ENCODE measurements around the gene TMEM256. TPM values are rescaled to one million over a fixed set of nuclear protein-coding genes. Genes with fewer than 3 reads are reported as not detected.

TMEM256 gene
- total RNA-seq, 2 experiments from 2014 or later, result 65.6 to 66.3 TPM

GRCh38 chr17:7403727-7403976 lies 245 bp downstream of the TMEM256 start:
- no peak for DNase-seq
- Mint-ChIP-seq H3K4me3 (peak overlapping the region; percentile 93), H3K27me3 (ENCODE audit: low read depth) (peaks cover 2% of the 10 kb centered on the region), H3K27ac (peak overlapping the region; percentile 93), H3K9me3 (no peaks in the 10 kb centered on the region), H3K36me3 (ENCODE audit: low read depth) (peaks cover 4% of the 10 kb centered on the region), H3K4me1 (ENCODE audit: low read depth) (peaks cover 19% of the 10 kb centered on the region)
- CTCF ChIA-PET, result interaction anchor here (0.6 to 1.9 kb wide), 4 partner anchors 17 to 98 kb away, joined by 3 to 8 read pairs (median 4); no protein-coding TSS in a partner anchor
- intact Hi-C loops (cut with micrococcal nuclease), result loop anchor here (5.0 kb wide), 2 partner anchors 51 to 186 kb away; partner anchors contain the start of genes ACADVL, DLG4 and KCTD11

DNA sequence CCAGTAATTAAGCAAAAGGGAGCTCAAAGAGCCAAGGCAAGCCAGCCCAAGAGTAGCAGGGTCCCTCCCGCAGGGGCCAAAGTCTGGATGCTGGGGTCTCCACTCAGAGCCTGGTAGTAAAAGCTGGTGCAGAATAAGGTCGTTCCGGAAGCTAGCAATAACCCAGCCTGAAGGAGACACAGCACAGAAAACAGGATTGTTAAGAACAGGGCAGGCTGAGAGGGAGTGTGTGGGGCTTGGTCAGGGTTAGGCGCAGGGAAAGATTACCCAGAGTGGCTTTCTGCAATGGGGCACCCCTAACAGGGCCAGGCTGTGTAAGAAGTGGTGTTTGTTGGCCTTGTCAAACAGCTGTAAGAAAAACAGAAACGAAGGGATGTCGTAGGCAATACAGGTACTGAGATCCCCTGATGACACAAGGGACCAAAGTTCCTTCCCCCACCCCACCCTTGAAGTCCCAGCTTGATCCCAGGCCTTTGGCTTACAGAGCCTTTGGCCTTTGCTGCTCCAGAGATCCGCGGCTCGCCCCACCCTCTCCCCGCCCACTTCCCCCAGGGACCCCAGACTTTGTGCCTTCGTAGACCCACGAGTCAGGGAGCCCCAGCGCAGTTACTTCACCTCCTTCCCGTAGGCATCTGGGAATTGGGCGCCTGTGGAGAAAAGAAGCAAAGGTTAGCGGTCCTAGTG lies 712 bp downstream of the TMEM256 start:
- DNase-seq, result no peak
- CTCF ChIA-PET, result interaction anchor here (1.0 to 1.9 kb wide), 4 partner anchors 11 to 47 kb away, joined by 3 to 8 read pairs (median 4); no protein-coding TSS in a partner anchor
- Mint-ChIP-seq H3K9me3 (no peaks in the 10 kb centered on the region), H3K27me3 (ENCODE audit: low read depth) (peaks cover 2% of the 10 kb centered on the region), H3K4me1 (ENCODE audit: low read depth) (peaks cover 19% of the 10 kb centered on the region), H3K4me3 (peak overlapping the region; percentile 93), H3K36me3 (ENCODE audit: low read depth) (peaks cover 4% of the 10 kb centered on the region), H3K27ac (peak overlapping the region; percentile 43)
- intact Hi-C loops (cut with micrococcal nuclease), result loop anchor here (5.0 kb wide), 2 partner anchors 51 to 186 kb away; partner anchors contain the start of genes ACADVL, DLG4 and KCTD11

GRCh38 chr17:7398612-7399011 lies 5.3 kb downstream of the TMEM256 start:
- intact Hi-C loops (cut with micrococcal nuclease), result no loop called here
- CTCF ChIA-PET, result no interaction called here
- H3K9me3 Mint-ChIP-seq, result no peaks in the 10 kb centered on the region
- no peak overlapping the region for H3K4me3 Mint-ChIP-seq
- peaks cover 11% of the 10 kb centered on the region for H3K4me1 Mint-ChIP-seq (ENCODE audit: low read depth)
- H3K36me3 Mint-ChIP-seq (ENCODE audit: low read depth), result peaks cover 4% of the 10 kb centered on the region
- no peak for DNase-seq
- H3K27ac Mint-ChIP-seq, result no peak overlapping the region
- no peaks in the 10 kb centered on the region for H3K27me3 Mint-ChIP-seq (ENCODE audit: low read depth)

- CTCF ChIA-PET, result interaction anchor here (0.6 kb wide), 1 partner anchor 188 kb away, joined by 3 read pairs; no protein-coding TSS in a partner anchor
- no peak for DNase-seq
- H3K27ac Mint-ChIP-seq, result no peak overlapping the region
- no peaks in the 10 kb centered on the region for H3K9me3 Mint-ChIP-seq
- no peak overlapping the region for H3K4me3 Mint-ChIP-seq
- H3K36me3 Mint-ChIP-seq (ENCODE audit: low read depth), result peaks cover 4% of the 10 kb centered on the region
- H3K27me3 Mint-ChIP-seq (ENCODE audit: low read depth), result no peaks in the 10 kb centered on the region
- peaks cover 21% of the 10 kb centered on the region for H3K4me1 Mint-ChIP-seq (ENCODE audit: low read depth)
- intact Hi-C loops (cut with micrococcal nuclease), result no loop called here
These were observed 7.8 kb downstream of the TMEM256 start for GRCh38 chr17:7396147-7396546.

DNA sequence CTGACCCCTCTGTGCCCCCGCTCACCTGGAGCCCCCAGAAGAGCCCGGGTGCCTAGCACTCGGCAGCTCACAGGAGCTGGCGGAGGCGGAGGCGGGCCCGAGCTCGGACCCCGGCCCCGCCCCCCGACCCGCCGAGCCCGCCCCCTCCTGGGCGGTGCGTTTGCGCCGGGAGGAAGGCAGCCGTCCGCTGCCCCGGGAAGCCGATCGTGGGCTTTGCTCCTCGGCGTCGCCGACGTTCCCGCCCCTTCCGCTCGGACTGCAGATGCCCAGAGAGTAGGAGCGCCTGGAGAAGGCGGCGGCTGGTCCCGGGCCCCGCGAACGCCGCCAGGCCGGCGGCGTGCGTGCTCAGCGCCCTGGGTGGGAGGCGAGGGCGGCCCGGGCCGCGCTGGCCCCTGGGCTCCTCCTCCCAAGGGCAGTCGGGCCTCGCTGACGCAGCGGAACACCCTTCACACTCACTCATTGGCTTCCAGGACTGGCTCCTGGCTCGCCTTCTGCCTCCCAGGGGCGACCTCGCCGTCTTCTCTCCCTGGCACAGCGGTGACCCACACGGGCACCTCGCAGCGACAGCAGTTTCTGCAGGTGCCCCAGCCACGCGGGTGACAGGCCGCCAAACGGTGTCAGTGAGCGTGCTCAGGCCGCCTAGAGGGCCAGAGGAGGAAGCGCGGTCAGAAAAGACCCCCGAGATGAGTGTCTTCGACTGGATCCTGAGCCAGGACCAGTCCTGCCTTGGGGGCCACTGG lies 9.3 kb downstream of the TMEM256 start, which contains the start of gene PLSCR3:
Gene PLSCR3 (minus strand): TSS at position 74 of the 740 bp plus-strand sequence. CDS start 415 bp downstream, outside the sequence.
- CTCF ChIA-PET, result interaction anchor here (0.6 to 1.0 kb wide), 2 partner anchors 39 to 121 kb away, joined by 3 read pairs; no protein-coding TSS in a partner anchor
- H3K27me3 Mint-ChIP-seq (ENCODE audit: low read depth), result no peaks in the 10 kb centered on the region
- no peaks in the 10 kb centered on the region for H3K9me3 Mint-ChIP-seq
- intact Hi-C loops (cut with micrococcal nuclease), result loop anchor here (1.0 to 5.0 kb wide), 4 partner anchors 10 to 167 kb away; partner anchors contain the start of genes SENP3, TMEM256 and TMEM95
- peak within 1 kb of the TSS; percentile 95 for H3K4me3 Mint-ChIP-seq
- peak within 1 kb of the TSS; percentile 88 for H3K27ac Mint-ChIP-seq
- peaks cover 30% of the 10 kb centered on the region for H3K4me1 Mint-ChIP-seq (ENCODE audit: low read depth)
- peaks cover 4% of the 10 kb centered on the region for H3K36me3 Mint-ChIP-seq (ENCODE audit: low read depth)
- peak; percentile 80 for DNase-seq

GRCh38 chr17:7393613-7394451 lies 10.1 kb downstream of the TMEM256 start:
- H3K36me3 Mint-ChIP-seq (ENCODE audit: low read depth), result peaks cover 4% of the 10 kb centered on the region
- H3K27me3 Mint-ChIP-seq (ENCODE audit: low read depth), result no peaks in the 10 kb centered on the region
- CTCF ChIA-PET, result interaction anchor here (0.6 to 1.0 kb wide), 3 partner anchors 9 to 38 kb away, joined by 3 to 4 read pairs (median 3); no protein-coding TSS in a partner anchor
- peaks cover 30% of the 10 kb centered on the region for H3K4me1 Mint-ChIP-seq (ENCODE audit: low read depth)
- H3K4me3 Mint-ChIP-seq, result peak overlapping the region; percentile 95
- intact Hi-C loops (cut with micrococcal nuclease), result loop anchor here (1.0 to 5.0 kb wide), 4 partner anchors 10 to 167 kb away; partner anchors contain the start of genes SENP3, TMEM256 and TMEM95
- H3K27ac Mint-ChIP-seq, result peak overlapping the region; percentile 82
- H3K9me3 Mint-ChIP-seq, result no peaks in the 10 kb centered on the region
- peak; percentile 53 for DNase-seq

GRCh38 chr17:7392696-7393612 lies 10.9 kb downstream of the TMEM256 start:
- intact Hi-C loops (cut with micrococcal nuclease), result loop anchor here (5.0 kb wide), 1 partner anchor 36 kb away; the partner anchor contains the start of gene TMEM95
- DNase-seq, result no peak
- H3K36me3 Mint-ChIP-seq (ENCODE audit: low read depth), result peaks cover 4% of the 10 kb centered on the region
- H3K4me3 Mint-ChIP-seq, result peak overlapping the region; percentile 95
- peaks cover 30% of the 10 kb centered on the region for H3K4me1 Mint-ChIP-seq (ENCODE audit: low read depth)
- H3K27me3 Mint-ChIP-seq (ENCODE audit: low read depth), result no peaks in the 10 kb centered on the region
- no peaks in the 10 kb centered on the region for H3K9me3 Mint-ChIP-seq
- CTCF ChIA-PET, result interaction anchor here (0.6 to 1.0 kb wide), 5 partner anchors 8 to 51 kb away, joined by 3 to 4 read pairs (median 4); no protein-coding TSS in a partner anchor
- no peak overlapping the region for H3K27ac Mint-ChIP-seq

DNA sequence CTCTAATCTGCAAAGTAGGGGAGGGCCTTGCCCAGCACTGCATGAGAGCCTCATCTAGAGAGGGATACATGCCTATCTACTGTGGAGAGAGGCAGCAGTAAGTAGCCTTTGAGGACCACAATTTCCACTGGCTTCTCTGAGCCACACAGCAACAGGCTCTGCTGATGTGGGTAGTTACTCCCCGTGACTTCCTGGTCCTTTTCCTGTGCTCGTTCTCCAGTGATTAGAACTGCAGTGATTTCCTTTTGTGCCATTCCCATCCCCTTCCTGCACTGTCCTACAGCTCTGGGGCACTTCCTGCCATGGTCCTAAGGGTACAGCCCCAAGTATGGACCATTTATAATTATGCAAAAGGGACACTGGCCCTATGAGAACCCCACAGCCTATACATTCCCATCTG lies 12.6 kb downstream of the TMEM256 start:
- H3K27ac Mint-ChIP-seq, result no peak overlapping the region
- peaks cover 4% of the 10 kb centered on the region for H3K36me3 Mint-ChIP-seq (ENCODE audit: low read depth)
- DNase-seq, result no peak
- CTCF ChIA-PET, result no interaction called here
- H3K4me3 Mint-ChIP-seq, result no peak overlapping the region
- peaks cover 30% of the 10 kb centered on the region for H3K4me1 Mint-ChIP-seq (ENCODE audit: low read depth)
- intact Hi-C loops (cut with micrococcal nuclease), result loop anchor here (5.0 kb wide), 1 partner anchor 34 kb away; the partner anchor contains the start of gene TMEM95
- H3K27me3 Mint-ChIP-seq (ENCODE audit: low read depth), result no peaks in the 10 kb centered on the region
- no peaks in the 10 kb centered on the region for H3K9me3 Mint-ChIP-seq

DNA sequence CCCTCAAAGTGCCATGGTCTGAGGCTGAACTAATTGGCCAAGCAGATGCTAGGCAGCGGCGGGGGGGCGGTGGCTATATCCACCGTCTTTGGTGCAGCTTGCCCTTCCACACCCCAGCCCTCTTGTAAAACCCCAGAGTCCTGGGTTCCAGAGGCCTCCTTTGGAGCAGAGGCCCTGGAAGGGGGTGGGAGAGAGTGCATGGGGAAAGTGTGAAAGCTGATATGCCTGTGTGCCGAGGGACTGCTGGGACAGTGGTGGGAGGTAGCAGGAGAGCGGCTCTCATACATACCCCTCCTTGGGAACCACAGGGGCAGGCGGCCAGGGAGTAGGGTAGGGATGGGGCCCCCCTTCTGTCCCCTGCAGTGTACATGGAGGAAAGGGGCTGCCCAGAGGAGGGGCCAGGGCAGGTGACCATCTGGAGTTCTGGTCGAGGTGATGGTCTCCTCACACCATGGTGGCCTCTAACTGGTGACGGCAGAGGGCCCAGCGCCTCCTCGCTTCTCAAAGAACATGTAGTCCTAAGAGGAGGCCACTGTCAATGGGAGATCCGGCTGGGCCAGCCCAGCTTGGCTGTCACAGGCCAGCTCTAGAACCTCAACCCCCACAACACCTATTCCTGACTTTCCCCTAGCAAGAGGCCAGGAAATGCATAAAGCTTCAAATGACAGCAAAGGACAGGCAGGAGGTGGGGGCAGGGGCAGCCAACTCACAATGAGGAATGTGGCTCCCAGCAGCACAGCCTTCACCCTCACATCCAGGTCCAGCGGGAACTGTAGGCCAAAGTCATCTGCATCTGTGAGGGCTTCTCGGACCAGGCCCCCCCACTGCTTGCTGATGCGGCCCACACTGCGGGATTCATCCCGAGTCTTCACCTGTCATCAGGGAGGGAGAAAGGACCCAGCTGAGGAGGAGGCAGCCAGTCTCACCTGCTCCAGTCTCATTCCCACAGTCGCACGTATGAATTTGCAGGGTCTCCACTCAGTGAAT lies 13.7 kb downstream of the TMEM256 start:
- H3K4me3 Mint-ChIP-seq, result no peak overlapping the region
- no peak overlapping the region for H3K27ac Mint-ChIP-seq
- intact Hi-C loops (cut with micrococcal nuclease), result loop anchor here (5.0 kb wide), 1 partner anchor 33 kb away; the partner anchor contains the start of gene TMEM95
- DNase-seq, result no peak
- CTCF ChIA-PET, result interaction anchor here (0.6 to 1.2 kb wide), 3 partner anchors 35 to 167 kb away, joined by 3 to 5 read pairs (median 3); no protein-coding TSS in a partner anchor
- no peaks in the 10 kb centered on the region for H3K9me3 Mint-ChIP-seq
- H3K27me3 Mint-ChIP-seq (ENCODE audit: low read depth), result no peaks in the 10 kb centered on the region
- peaks cover 30% of the 10 kb centered on the region for H3K4me1 Mint-ChIP-seq (ENCODE audit: low read depth)
- peaks cover 4% of the 10 kb centered on the region for H3K36me3 Mint-ChIP-seq (ENCODE audit: low read depth)

- H3K9me3 Mint-ChIP-seq, result no peaks in the 10 kb centered on the region
- H3K36me3 Mint-ChIP-seq (ENCODE audit: low read depth), result peaks cover 4% of the 10 kb centered on the region
- no peak overlapping the region for H3K4me3 Mint-ChIP-seq
- intact Hi-C loops (cut with micrococcal nuclease), result no loop called here
- no peaks in the 10 kb centered on the region for H3K27me3 Mint-ChIP-seq (ENCODE audit: low read depth)
- DNase-seq, result no peak
- peaks cover 29% of the 10 kb centered on the region for H3K4me1 Mint-ChIP-seq (ENCODE audit: low read depth)
- CTCF ChIA-PET, result interaction anchor here (0.7 to 1.3 kb wide), 3 partner anchors 33 to 172 kb away, joined by 3 to 5 read pairs (median 5); no protein-coding TSS in a partner anchor
- no peak overlapping the region for H3K27ac Mint-ChIP-seq
These were observed 15.0 kb downstream of the TMEM256 start for GRCh38 chr17:7388856-7389255.
